ENCODE measurements around the gene SOCS6.

The SOCS6 gene

DNA sequence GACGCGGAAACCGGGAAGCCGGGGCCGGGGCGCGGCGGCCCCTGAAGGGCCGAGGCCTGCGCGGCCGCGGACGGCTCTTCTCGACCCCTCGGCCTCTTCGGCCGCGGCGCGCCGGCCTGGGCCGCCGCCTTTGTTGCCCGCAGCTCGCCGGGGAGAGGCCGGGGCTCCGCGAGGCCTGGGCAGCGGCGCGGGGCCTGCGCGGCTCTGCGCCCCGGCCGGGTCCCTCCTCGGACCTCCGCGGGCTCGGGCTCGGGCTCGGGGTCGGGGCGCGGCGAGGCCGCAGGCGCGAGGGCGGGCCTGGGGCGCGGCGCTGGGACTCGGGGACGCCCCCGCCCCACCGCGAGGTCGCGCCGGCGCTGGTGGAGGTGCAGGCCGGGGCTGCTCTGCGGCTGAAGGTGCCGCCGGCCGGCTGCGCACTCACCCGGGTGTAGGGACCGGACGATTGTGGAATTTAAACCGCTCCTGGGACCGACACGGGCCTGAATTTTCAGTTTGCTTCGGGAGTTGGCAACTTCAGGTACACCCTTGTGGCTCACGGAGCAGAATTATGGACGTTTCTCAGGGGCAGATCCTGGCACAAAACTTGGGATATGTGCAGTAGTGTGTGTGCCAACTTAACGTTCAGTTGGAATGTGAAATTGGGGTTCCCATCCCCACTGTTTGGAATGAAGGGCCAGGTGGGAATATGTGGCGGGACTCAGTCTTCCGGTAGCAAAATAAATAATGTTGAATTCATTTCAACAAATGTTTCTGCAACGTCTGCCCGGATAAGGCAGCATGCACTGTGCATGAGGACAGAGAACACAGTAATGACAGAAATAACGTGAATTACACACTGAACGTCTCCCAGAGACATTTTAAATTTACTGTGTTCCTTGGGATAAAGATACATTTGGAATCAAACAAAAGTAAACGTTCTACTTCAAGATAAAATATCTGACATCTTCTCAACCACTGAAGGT is 787 bp downstream of the SOCS6 start:
- DNase-seq = no peak

DNA sequence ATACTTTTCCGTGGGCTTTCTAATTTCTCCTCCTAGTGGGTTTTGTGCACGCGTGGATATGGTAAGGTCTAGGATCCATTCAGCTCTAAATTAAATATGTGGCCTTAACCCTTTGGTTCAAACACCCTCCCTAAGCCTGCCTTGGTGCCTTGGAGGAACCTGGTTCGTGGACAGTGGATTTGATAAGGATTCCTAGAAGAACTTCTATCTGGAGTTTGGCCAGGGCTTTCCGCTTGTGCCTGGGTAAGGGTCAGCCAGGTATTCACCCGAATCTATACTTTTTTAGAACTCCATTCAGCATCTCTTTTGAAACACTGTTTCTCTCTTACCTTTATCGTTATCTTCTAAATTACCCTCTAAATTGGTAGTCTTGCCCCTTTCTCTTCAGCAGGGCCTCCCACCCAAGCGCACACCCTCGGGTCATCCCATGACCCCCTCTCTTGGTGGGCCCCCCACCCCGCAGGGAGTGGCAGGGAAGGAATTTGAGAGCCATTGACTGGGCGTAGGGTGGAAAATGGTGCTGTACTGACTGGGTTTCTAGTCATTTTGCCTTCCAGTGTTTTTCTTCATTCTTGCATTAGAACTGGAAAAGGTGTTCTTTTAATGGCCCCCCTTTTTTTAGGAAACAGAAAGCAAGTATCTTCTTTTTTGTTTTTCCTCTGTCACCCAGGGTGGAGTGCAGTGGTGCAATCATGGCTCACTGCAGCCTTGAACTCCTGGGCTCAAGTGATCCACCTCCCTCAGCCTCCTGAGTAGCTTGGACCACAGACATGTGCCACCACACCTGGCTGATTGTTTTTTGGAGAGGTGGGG is 1.8 kb downstream of the SOCS6 start:
- DNase-seq = no peak

DNA sequence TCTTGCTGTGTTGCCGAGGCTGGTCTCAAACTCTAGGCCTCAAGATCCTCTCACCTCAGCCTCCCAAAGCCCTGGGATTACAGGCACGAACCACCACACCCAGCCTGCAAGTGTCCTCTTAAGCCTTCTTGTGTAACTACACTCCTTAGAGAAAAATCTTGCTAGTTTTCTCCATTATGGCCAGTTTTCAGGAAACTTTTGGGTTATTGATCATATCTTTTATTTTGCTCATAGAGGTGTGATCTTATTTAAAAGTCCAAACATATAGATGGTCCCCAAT is 2.4 kb downstream of the SOCS6 start:
- DNase-seq = no peak

DNA sequence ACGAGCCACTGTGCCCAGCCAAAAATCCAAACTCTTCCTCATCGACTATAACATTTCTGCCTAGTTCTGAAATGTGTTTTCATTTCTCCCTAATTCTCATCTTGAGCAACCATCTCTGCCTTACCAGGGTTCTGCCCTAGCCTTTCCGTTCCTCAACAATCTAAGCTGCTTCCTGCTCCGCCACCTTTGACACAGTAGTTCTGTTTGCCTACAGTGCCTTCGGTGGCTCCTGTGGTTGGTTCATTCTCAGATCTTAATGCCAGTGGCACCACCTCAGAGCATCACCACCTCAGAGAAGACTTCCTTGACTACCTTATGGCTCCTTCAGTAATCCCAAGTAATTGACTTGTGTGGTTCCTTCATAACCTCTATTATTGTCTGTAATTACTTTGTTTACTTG is 3.8 kb downstream of the SOCS6 start:
- DNase-seq = no peak

DNA sequence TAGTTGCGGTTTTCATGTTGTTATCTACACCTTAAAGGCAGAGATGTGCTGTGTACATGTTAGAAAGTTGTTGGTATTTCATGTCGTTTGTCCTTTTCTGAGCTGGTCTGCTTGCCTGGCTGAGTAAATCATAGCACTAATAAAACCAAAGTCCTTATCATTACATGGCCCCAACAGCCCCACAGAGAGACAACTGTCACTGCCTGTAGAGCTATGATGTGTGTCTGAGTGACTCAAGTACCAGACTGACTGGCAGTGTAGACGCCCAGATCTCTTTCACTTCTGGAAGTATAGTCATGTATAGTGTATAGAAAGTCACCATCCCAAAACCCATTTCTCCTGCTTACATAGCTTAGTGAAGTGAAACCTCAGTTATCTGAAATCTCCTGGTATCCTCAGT is 4.3 kb downstream of the SOCS6 start:
- DNase-seq = no peak

DNA sequence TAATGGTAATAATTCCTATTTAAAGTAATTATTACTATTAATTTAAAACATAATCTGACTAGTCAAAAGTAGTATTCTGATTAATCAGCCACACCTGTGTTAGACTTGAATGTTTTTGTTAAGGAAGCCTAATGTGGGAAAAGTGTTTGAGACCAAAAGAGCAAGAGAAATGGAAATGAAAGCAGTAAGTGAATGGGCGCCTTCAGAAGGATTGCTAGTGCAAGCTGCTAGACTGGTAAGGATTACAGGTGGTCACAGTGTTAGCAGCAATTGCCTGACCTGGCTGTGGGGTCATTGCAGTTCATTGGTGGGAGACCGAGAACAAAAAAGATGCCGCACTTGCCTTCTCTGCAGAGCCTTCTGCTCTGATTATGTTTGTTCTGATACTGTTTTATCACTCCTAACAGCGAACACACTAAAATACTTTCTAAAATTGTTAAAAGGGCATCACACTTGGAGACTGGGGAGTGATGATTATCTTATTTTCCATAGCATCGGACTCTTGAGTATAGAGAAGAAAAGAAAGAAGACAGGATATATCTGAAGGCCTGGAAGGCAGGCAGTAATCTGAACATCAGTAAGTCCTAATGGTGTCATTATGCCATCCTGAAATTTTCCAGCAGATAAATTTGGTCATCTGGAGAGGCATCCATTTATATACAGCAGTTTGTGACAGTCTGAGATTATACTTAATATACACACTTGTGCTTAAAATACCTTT is 5.8 kb downstream of the SOCS6 start:
- no peak for DNase-seq

DNA sequence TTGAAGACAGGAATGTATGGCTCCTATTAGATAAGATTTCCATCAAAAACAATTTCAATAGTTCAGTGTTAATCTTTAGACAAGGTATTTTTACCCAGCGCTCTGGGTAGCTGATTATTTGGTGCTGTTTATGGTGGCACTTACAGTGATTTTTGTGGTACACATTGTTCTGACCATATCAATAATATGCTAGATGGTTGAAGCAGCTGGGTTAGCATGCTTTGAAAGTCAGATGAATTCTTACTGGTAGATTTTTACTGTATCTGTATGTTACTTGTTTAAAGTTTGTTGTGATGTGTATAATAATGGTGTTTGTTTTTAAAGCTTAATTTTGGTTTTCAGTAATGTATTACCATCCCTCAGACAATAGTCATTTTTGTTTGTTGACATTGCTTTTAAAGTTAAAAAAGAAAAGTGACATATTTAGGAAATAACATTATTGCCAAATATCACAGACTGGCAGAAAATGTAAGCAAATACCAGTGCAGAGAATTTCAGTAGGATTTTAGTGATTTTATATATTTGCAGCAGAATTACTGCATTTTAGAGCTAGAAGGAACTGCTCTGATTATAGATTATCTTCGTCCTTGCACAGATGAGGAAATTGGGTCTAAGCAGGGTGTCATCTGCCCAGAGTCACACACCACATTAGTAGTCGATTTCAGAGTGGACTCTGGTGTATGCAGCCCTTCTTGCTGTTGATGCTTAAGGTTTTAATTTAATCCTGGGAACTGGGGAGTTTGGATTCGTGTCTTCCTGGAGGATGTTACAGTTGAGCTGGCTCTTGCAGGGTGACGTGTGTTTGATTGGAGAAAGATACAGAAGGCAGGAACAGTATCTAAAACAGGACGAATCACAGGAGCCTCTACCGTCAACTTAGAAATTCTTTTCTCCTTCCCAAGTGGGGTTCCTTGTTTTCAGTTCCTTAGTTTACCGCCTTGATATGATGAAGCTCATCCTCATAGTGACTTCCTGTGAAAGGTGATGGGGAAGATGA is 6.6 kb downstream of the SOCS6 start:
- no peak for DNase-seq

DNA sequence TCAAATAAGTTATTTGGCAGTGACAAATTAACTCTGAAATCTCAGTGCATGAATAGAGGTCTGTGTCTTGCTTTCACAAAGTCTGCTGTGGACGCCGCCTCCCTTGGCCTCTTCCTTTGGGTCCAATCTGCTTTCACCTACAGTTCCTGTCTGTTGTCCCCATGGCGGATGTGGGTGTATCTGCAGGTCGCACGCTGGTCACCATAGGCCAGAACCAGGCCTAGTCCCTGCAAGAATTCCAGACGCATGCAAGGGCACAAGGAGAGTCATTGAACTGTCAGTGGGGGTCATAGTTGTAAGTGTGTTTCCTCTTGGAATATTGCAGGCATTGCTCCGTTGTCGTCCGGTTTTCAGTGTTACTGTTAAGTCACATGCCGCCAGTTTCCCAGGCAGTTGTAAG is 7.4 kb downstream of the SOCS6 start:
- no peak for DNase-seq

DNA sequence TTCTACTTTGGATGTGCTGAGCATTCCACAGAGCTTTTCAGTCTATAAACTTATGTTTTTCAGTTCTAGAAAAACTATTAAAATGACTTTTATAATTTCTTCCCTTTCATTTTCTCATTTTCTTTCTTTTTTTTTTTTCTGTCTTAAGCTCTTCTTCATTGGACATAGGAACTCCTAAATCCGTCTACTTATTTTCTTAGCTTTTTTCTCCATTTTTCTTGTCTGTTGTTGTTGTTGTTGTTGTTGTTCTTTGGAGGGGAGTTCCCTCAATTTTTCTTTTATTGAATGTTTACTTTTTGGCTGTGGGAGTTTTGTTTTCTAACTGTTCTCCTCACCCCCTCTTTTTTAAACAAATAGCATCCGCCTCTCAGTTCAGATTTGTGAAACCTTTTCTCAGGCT is 7.9 kb downstream of the SOCS6 start:
- DNase-seq = no peak

DNA sequence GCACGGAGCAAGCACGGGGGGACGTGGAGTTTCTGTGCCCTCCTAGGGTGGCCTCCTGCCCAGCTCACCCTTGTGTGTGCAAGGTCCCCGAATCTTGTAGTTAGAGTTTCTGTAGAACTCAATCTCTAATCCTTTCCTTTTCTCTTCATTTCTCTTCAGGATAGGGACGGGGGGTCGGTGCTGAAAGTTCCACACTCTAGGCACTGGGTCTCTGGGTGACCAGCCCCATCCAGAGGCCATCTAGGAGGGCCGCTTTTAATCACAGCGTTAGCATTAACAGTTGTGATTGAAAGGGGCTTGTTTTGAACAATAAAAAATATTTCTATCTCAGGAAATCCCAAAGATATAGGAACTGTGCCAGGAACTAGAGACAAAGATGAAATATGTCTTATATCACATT is 10.5 kb downstream of the SOCS6 start:
- DNase-seq = no peak

DNA sequence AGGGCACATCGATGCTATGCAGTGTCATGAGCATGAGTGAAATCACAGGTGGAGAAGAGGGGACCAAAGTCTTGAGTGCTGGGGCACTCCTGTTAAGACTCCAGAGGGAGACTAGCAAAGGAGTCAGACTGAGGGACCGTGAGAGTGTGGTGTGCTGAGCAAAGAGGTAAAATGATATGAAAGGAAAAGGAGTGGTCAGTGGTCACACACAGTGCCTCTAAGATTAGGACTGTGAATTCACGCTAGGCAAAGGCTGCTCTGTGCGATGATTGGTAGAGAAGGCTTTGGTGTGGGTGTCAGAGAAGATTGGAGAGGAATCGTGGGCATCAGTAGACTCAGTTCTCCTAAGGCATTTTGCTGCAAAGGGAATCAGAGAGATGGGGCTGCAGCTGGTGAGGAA is 12.8 kb downstream of the SOCS6 start:
- DNase-seq = no peak

DNA sequence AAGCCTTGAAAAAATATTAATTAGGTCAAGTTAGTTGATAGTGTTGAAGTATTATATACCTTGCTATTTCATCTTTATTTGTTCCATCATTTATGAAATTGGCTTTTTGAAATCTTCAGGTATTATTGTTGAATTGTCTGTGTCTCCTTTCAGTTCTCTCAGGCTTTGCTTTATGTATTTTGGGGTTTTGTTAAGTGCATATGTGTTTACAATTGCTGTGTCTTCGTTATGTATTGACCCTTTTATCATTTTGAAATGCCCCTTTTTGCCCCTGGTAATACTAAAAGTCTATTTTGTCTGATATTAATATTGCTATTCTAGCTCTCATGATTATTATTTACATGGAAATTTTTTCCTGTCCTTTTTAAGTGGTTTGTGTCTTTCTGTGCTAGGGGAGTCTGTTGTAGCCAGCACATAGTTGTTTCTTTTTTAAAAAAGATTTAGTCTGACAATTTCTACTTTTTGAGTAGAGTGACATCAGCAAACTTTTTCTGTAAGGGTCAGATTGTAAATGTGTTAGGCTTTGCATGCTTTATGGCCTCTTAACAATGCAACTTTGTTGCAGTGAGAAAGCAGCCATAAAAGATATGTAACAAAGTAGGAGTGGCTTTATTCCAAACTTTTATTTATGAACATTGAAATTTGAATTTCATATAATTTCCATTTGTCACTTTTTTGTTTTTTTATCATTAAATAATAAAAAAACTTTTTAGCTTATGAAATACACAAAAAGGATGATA is 19.9 kb downstream of the SOCS6 start:
- DNase-seq = no peak

DNA sequence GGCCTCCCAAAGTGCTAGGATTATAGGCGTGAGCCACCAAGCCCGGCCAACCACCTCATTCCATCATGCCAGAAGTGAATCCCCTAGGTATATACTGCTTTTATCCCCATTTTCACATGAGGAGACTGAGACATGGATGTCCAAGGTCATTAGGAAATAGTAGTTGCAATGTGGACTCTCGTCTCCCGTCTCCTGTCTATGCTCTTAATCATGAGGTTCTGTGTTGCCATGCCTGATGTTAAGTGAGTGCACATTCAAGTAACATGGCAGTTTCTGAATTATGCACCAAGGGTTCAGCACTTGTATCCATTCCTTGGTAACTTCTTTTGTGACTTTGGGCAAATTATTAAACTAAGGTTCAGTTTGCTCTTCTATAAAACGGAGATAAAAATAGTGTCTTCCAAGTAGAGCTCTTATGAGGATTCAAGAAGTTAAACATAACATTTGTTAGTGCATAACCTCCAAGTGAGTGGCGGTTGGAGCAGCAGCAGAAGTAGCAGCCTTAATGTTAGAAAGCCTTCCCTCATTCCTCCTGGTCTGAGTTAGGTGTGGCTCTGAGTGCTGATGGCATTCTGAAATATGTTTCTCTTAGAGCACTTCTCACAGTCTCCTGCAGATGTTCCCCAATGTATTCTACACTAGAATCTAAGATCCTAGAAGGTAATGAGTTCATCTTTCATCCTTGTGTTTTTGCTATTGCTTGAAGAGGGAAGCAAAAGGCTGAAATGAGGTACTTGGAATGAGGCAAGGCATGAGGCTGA is 21.9 kb downstream of the SOCS6 start:
- DNase-seq = no peak

DNA sequence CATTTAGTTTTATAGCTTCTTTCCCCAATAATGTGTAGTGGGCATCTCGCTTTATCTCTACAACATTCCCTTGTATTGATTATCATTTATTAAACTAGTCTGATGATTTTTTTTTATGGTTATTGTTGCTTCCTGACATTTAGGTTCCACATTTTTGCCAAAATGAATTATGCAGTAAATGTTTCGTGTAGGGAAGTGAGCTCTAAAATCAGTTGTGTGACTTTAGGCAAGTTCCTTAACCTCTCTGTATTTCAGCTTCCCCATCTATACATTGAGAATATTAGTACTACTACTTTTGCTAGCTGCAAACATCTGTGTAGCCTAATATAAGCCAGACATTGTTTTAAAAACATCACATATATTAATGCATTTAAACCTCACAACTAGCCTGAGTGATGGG is 22.9 kb downstream of the SOCS6 start:
- no peak for DNase-seq

DNA sequence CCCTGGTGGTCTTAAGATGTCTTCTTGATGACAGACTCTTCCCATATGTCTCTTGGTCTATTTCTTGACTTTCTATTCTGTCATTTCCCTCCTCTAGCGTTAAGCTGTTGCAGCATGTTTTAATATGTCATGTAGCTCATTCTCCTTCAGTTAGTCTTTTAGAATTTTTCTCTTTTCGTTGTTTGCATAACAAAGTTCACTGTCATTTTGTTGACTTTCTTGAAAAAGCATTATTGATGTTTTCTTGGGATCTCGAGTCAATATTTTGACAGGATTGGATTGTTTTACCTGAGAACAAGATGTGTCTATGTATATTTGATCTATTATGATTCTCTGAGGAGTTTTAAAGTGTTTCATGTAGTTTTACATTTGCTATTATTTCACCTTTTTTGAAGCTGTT is 24.8 kb downstream of the SOCS6 start:
- no peak for DNase-seq

DNA sequence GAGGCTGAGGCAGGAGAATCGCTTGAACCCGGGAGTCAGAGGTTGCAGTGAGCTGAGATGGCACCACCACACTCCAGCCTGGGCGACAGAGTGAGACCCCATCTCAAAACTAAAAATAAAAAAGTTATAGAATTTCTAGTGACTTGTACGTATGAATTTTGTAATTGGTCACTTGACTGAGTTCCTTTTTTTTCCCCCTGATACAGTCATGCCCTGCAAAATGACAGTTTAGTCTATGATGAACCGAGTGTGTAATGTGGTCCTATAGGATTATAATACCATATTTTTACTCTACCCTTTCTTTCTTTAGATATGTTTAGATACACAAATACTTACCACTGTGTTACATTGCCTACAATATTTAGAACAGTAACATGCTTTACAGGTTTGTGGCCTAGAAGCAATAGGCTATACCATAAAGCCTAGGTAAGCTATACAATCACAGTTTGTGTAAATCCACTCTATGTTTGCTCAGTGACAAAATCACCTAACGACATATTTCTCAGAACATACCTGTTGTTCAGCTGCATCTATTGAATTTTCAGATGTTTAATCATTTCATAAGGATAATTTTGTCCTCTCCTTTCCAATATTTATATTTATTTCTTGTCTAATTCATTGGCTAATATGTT is 25.4 kb downstream of the SOCS6 start:
- DNase-seq = no peak

DNA sequence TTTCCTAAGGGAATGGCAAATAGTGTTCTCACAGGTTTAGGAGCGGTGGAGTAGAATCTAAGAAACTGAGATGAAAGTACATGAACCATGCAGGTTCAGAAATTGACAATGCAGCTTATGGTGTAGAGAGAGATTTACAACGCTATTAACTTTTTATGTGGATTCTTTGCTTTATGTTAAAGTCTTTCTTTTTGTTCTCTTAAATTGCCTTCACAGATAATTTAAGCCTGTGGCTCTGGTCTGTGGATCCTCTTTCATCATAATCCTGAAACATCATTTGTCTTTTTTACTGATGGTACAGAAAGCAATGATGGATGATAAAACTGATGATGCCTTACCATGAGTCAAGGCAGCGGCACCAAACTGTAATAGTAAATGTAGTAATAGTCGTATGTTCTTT is 30.3 kb downstream of the SOCS6 start:
- DNase-seq = no peak

DNA sequence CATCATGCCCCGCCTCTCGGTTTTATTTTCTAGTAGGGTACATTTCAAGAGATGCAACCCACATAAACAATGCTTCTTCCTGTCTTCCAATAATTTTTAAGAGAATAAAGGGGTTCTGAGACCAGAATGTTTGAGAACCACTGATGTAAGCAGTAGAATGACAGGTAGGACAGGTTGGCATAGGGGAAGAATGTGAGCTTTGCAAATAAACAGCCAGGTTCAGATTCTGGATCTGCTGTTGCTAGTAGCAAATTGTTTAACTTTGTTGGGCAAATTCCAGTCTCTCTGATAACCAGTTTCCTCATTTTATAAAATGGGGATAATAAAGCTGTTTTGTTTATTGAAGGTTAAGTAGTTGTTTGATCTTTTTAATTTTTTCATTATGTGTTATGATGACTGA is 32.8 kb downstream of the SOCS6 start:
- DNase-seq = no peak

DNA sequence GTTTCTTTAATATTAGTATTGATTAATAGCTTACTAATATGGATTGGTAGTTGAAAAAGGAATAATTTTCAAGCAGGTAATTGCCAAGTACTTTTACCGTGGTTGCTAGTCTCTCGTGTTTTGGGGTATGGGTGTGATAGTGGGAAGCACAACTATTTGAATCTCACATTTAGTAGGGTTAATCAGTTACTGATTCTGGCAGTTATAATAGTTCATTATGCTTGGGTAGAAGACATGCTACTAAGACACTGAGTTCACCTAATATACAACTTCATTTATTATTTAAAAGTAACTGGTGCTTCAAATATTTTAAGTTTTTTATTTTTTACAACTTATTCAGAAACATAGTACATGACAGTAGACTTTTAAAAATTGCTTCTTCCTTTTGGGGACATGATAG is 33.5 kb downstream of the SOCS6 start:
- no peak for DNase-seq

DNA sequence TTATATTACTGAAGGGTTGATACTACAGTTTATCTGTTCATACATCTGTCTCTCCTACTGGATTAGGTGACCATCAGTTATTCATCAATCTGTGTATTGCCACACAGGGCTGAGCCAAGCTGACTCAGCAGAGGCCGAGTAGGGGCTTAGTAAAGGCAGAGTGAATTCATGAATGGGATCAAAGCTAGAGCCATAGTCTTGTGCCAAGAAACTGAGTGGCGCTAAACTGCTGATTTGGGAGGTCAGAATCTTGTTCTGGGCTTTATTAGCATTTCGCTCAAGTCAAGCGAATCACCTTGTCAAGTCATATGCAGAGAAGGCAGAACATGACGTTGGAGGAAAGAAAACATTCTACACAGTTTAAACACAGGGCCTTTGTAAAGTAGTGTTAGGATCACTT is 34.1 kb downstream of the SOCS6 start:
- no peak for DNase-seq

Measured in NCI-H1417 treated with DMSO at 0.1 percent for 48 hours (cell line).